ENCODE measurements around the gene RFX2. TPM values are rescaled to one million over a fixed set of nuclear protein-coding genes. Genes with fewer than 3 reads are reported as not detected.
A peak's percentile ranks its signal among the peaks of the same experiment; 100 is the strongest.

The RFX2 gene
- total RNA-seq, 1 experiment from 2014 or later = 4.6 TPM

DNA sequence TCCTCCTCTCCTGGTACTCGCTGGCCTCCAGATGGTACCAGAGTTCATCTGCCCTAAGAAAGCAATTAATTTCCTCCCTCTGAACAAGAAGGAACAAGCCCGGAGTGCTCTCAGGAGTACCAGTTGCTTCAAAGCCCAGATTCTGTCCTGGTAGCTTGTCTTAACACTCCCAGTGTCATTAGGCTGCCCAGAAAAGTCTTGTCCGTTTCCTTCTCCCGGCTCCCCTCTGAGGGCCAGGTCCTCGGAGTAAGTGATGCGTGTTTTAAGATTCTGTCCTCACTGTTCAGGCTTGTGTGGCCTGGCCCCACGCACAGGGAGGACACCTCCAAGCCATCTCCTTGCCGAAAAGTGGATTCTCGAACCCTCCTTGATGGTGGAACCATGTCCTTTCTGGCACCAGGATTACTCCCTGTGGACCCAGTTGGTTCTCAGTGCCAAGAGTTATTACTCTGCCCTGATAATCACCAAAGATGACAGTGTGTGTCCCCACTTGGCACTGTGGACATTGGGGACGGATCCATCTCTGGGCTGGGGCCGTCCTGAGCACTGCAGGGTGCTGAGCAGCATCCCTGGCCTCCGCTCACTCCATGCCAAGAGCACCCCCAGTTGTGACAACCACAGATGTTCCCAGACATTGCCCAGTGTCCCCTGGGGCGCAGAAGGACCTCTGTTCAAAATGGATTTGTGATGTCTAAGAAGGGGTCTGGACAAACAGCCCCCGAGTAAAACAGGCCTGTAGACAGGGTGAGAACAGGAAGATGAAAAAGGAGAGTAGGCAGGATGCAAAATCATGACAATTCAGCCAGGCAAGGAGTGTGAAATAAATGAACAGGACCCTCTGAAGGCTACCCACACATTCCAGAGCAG, 52.4 kb downstream of the RFX2 start:
- TF ChIP-seq NR3C1 (CRISPR knock-in tag; conservative IDR thresholded peaks at IDR 0.05; ENCODE audit: low read depth) = no peak
- TF ChIP-seq SOX15 (CRISPR knock-in tag; IDR thresholded peaks at IDR 0.05) = no peak
- TF ChIP-seq GRHL2 (CRISPR knock-in tag; IDR thresholded peaks at IDR 0.05; ENCODE audit: insufficient replicate concordance, severe bottlenecking) = no peak
- TF ChIP-seq ZNF138 (CRISPR knock-in tag; conservative IDR thresholded peaks at IDR 0.05) = no peak
- TF ChIP-seq ZNF396 (CRISPR knock-in tag; IDR thresholded peaks at IDR 0.05; ENCODE audit: borderline replicate concordance) = no peak
- TF ChIP-seq, protein P1, sequence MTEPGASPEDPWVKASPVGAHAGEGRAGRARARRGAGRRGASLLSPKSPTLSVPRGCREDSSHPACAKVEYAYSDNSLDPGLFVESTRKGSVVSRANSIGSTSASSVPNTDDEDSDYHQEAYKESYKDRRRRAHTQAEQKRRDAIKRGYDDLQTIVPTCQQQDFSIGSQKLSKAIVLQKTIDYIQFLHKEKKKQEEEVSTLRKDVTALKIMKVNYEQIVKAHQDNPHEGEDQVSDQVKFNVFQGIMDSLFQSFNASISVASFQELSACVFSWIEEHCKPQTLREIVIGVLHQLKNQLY (CRISPR knock-in tag; IDR thresholded peaks at IDR 0.05) = no peak
- POLR2A ChIA-PET = no interaction called here
- no peaks in the 10 kb centered on the region for H3K36me3 Mint-ChIP-seq
- no peak for ATAC-seq
- CTCF ChIA-PET = interaction anchor here (1.0 to 2.3 kb wide), 2 partner anchors 10 to 58 kb away, joined by 4 to 12 read pairs; no protein-coding TSS in a partner anchor
- peaks cover 20% of the 10 kb centered on the region for H3K4me1 Mint-ChIP-seq
- no peak for DNase-seq (ENCODE audit: low spot score)
- no peak overlapping the region; the same call in 1 of the 2 replicates for H3K27ac Mint-ChIP-seq
- H3K4me3 Mint-ChIP-seq = no peak overlapping the region
- H3K27me3 Mint-ChIP-seq (ENCODE audit: low read depth) = no peaks in the 10 kb centered on the region; the same call in 1 of the 2 replicates
- H3K9me3 Mint-ChIP-seq = peaks cover 4% of the 10 kb centered on the region; the same call in 1 of the 2 replicates

- CTCF ChIA-PET = interaction anchor here (1.0 to 2.3 kb wide), 3 partner anchors 9 to 69 kb away, joined by 3 to 12 read pairs (median 4); no protein-coding TSS in a partner anchor
- H3K9me3 Mint-ChIP-seq = peaks cover 4% of the 10 kb centered on the region; the same call in 1 of the 2 replicates
- ATAC-seq = 0 out of 2 replicates have a peak, but pooled peaks have one; percentile 28
- no peak for TF ChIP-seq E2F4 (CRISPR knock-in tag; IDR thresholded peaks at IDR 0.05; ENCODE audit: borderline replicate concordance, low read depth)
- TF ChIP-seq SMAD3 (CRISPR knock-in tag; IDR thresholded peaks at IDR 0.05; ENCODE audit: borderline replicate concordance) = no peak
- TF ChIP-seq ZMAT4 (CRISPR knock-in tag; IDR thresholded peaks at IDR 0.05) = no peak
- TF ChIP-seq, protein P2, sequence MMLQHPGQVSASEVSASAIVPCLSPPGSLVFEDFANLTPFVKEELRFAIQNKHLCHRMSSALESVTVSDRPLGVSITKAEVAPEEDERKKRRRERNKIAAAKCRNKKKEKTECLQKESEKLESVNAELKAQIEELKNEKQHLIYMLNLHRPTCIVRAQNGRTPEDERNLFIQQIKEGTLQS (CRISPR knock-in tag; conservative IDR thresholded peaks at IDR 0.05) = no peak
- TF ChIP-seq, protein P3, sequence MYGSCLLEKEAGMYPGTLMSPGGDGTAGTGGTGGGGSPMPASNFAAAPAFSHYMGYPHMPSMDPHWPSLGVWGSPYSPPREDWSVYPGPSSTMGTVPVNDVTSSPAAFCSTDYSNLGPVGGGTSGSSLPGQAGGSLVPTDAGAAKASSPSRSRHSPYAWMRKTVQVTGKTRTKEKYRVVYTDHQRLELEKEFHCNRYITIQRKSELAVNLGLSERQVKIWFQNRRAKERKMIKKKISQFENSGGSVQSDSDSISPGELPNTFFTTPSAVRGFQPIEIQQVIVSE (CRISPR knock-in tag; IDR thresholded peaks at IDR 0.05; ENCODE audit: borderline replicate concordance) = no peak
- TF ChIP-seq STAT6 (CRISPR knock-in tag; conservative IDR thresholded peaks at IDR 0.05; ENCODE audit: low read depth) = no peak
- TF ChIP-seq, protein P4, sequence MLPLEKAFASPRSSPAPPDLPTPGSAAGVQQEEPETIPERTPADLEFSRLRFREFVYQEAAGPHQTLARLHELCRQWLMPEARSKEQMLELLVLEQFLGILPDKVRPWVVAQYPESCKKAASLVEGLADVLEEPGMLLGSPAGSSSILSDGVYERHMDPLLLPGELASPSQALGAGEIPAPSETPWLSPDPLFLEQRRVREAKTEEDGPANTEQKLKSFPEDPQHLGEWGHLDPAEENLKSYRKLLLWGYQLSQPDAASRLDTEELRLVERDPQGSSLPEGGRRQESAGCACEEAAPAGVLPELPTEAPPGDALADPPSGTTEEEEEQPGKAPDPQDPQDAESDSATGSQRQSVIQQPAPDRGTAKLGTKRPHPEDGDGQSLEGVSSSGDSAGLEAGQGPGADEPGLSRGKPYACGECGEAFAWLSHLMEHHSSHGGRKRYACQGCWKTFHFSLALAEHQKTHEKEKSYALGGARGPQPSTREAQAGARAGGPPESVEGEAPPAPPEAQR (CRISPR knock-in tag; IDR thresholded peaks at IDR 0.05) = no peak
- TF ChIP-seq ZNF138 (CRISPR knock-in tag; conservative IDR thresholded peaks at IDR 0.05) = no peak
- peaks cover 20% of the 10 kb centered on the region for H3K4me1 Mint-ChIP-seq
- no peaks in the 10 kb centered on the region; the same call in 1 of the 2 replicates for H3K27me3 Mint-ChIP-seq (ENCODE audit: low read depth)
- no peaks in the 10 kb centered on the region for H3K36me3 Mint-ChIP-seq
- POLR2A ChIA-PET = no interaction called here
- DNase-seq (ENCODE audit: low spot score) = no peak
- H3K4me3 Mint-ChIP-seq = no peak overlapping the region
- peak overlapping the region; percentile 26; the same call in 1 of the 2 replicates for H3K27ac Mint-ChIP-seq
Measured at GRCh38 chr19:6056801-6057650, 53.3 kb downstream of the RFX2 start.

Data from WTC11 (cell line).